Lung (tissue), 12 donors: ENCODE results near the gene COX7A2L. TPM values are rescaled to one million over a fixed set of nuclear protein-coding genes. Genes with fewer than 3 reads are reported as not detected.

Source experiments
- ATAC-seq: fragments of 200-7000 bp; cut with Tn5 transposase; one replicate; pipeline ENCODE4 v1.9.1; 2020; ENCODE audit warnings: moderate number of reproducible peaks; ENCODE audit not compliant: insufficient read depth, low FRiP score
- DNase-seq, 3 donors: peaks; one replicate each; pipeline ENCODE4 v3.0.0-alpha.2; 2013 to 2017
- H3K27ac ChIP-seq, 2 donors: one replicate each; pipeline ENCODE4 v1.5.1; 2013; ENCODE audit warnings: mild to moderate bottlenecking in 2 of 2, moderate library complexity in 2 of 2, control low read depth in 1 of 2, inconsistent platforms in 1 of 2, low read depth in 1 of 2, low read length in 1 of 2
- H3K27me3 ChIP-seq, 3 donors: one replicate each; pipeline ENCODE4 v1.5.1; 2013; ENCODE audit warnings: low read length in 2 of 3; ENCODE audit not compliant: control insufficient read depth in 3 of 3, insufficient read depth in 3 of 3
- H3K36me3 ChIP-seq, 4 donors: one replicate each; pipeline ENCODE4 v1.5.1; 2013; ENCODE audit warnings: low read length in 4 of 4, mild to moderate bottlenecking in 1 of 4, moderate library complexity in 1 of 4; ENCODE audit not compliant: control insufficient read depth in 4 of 4, insufficient read depth in 4 of 4
- H3K4me1 ChIP-seq, 5 donors: one replicate each; pipeline ENCODE4 v1.5.1; 2013; ENCODE audit warnings: low read length in 5 of 5, mild to moderate bottlenecking in 2 of 5, moderate library complexity in 1 of 5; ENCODE audit not compliant: control insufficient read depth in 5 of 5, insufficient read depth in 5 of 5
- H3K4me3 ChIP-seq: one replicate; pipeline ENCODE4 v1.5.1; 2013; ENCODE audit warnings: mild to moderate bottlenecking, control low read depth, moderate library complexity
- H3K9ac ChIP-seq, 2 donors: one replicate each; pipeline ENCODE4 v1.5.1; 2013; ENCODE audit warnings: low read length in 2 of 2, control low read depth in 1 of 2; ENCODE audit not compliant: insufficient read depth in 1 of 2
- H3K9me3 ChIP-seq, 4 donors: one replicate each; pipeline ENCODE4 v1.5.1; 2013; ENCODE audit warnings: low read length in 3 of 4, mild to moderate bottlenecking in 1 of 4, moderate library complexity in 1 of 4; ENCODE audit not compliant: control insufficient read depth in 4 of 4, insufficient read depth in 3 of 4
- WGBS, 2 donors: extraction: QIAGEN DNeasy Blood & Tissue Kit; methylation state at CpG; one replicate each; pipeline ENCODE4 v1.1.7; 2013; 5-methylcytosine and 5-hydroxymethylcytosine counted together
- polyA plus RNA-seq, 2 donors: library from polyadenylated mRNA; stranded (reverse); fragments of 200-250 nt; gene quantifications; one replicate each; pipeline ENCODE4 v1.2.1, GENCODE V29; 2013
- total RNA-seq, 2 donors: library from RNA; depleted of rRNA in 1 of 2; stranded (reverse); fragments of >200 nt in 1 of 2; gene quantifications; one replicate each; pipeline ENCODE4 v1.2.1, GENCODE V29; 2014 to 2021
- TF ChIP-seq, protein P1 (sequence below): IDR thresholded peaks from 2 replicates; pipeline ENCODE4 v1.5.1; 2012; ENCODE audit warnings: mild to moderate bottlenecking; ENCODE audit errors: control extremely low read depth, extremely low read depth
- donor health status: control.
- donor health status: control.
- donor health status: Bipolar disorder and iron deficiency.
- donor health status: healthy.
- donor health status: DM: yes; HTN: yes; CAD: no.

Gene COX7A2L
- total and polyA plus RNA-seq, 4 donors = 80.4 to 113 (median 103) TPM

DNA sequence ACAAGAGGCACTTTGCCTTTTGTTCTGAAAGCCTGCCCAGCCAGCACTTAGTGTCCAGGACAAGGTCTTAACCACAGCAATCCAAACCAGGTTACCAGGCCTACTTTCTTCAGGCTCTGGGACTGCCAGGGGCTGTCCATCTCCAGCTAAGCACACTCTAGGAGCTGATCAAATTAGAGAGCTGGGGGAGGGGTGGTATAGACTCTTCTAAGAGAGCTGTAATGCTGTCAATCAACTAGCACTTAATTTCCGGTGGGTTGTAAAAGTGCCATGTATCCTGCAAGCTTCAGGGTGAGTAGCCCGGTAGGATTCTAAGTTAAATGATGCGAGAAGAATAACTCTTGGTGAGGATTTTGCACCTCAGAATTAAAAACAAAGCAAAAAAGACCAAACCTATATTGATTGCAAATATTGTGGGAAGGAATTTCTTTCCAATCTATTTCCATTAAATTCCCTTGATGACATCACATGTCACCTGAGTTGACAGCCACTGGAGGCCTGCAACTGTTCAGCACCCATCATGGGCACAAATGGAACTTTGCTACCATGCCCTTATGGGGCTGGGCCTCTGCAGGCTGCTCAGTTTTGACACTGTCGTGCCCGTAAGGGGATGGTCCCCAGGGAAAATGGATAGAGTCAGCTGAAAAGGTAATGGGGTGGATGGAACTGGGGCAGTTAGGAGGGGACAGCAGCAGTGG, 8.7 kb upstream of the COX7A2L start:
- Histone ChIP-seq H3K27me3 (no peaks in the 10 kb centered on the region), H3K4me1 (peaks cover 0 to 5% (median 0%) of the 10 kb centered on the region in 5 donors), H3K4me3 (no peak overlapping the region), H3K9me3 (no peaks in the 10 kb centered on the region), H3K36me3 (no peaks in the 10 kb centered on the region), H3K9ac (no peak overlapping the region), H3K27ac (peak overlapping the region in 1 of 2 donors; percentile 53)
- WGBS, 2 donors = 83 to 91% methylated on average over 5 of the region's 5 CpGs
- no peak for DNase-seq
- ATAC-seq = no peak
- TF ChIP-seq, protein P1, sequence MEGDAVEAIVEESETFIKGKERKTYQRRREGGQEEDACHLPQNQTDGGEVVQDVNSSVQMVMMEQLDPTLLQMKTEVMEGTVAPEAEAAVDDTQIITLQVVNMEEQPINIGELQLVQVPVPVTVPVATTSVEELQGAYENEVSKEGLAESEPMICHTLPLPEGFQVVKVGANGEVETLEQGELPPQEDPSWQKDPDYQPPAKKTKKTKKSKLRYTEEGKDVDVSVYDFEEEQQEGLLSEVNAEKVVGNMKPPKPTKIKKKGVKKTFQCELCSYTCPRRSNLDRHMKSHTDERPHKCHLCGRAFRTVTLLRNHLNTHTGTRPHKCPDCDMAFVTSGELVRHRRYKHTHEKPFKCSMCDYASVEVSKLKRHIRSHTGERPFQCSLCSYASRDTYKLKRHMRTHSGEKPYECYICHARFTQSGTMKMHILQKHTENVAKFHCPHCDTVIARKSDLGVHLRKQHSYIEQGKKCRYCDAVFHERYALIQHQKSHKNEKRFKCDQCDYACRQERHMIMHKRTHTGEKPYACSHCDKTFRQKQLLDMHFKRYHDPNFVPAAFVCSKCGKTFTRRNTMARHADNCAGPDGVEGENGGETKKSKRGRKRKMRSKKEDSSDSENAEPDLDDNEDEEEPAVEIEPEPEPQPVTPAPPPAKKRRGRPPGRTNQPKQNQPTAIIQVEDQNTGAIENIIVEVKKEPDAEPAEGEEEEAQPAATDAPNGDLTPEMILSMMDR = no peak

DNA sequence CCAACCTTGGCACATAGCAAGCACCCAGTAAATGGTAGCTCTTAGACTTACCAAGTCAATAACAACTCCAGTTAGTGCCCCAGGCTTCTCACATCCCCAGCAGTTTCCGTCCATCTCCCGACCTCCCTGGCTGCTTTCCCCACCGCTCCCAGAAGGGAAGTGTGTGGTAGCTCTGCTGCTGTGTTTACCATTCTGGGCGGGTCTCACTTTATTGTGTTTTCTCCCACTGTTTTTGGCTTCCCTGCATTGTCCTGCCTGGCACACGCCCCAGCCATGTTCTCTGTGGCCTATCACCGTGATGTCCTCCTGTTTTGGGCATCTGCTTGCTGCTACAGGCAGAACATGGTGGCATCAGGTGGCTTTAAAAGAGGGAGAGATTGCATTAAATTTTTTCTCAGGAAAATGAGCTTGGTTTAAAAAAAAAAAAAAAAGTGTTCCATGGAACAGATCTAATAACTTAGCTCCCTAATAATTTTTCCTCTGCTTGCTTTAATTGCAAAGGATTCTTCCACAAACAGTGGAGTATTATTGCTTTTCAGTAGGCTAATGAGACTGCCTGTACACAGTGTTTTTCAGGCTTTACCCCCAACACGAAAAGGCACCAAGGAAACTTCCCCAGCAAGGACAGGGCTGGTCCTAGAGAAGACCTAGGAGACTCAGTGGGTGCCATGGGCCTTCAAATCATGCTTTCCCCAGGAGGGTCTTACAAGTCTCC, 8.0 kb upstream of the COX7A2L start:
- H3K4me1 ChIP-seq = peaks cover 0 to 5% (median 0%) of the 10 kb centered on the region in 5 donors
- no peak overlapping the region for H3K4me3 ChIP-seq
- TF ChIP-seq, protein P1 = no peak
- H3K36me3 ChIP-seq = no peaks in the 10 kb centered on the region
- ATAC-seq (no peak), DNase-seq (peak in 1 of 3 donors; percentile 38)
- no peaks in the 10 kb centered on the region for H3K9me3 ChIP-seq
- 61 to 74% methylated on average over 7 of the region's 7 CpGs for WGBS, 2 donors
- no peaks in the 10 kb centered on the region for H3K27me3 ChIP-seq
- peak overlapping the region in 1 of 2 donors; percentile 53 for H3K27ac ChIP-seq
- no peak overlapping the region for H3K9ac ChIP-seq

DNA sequence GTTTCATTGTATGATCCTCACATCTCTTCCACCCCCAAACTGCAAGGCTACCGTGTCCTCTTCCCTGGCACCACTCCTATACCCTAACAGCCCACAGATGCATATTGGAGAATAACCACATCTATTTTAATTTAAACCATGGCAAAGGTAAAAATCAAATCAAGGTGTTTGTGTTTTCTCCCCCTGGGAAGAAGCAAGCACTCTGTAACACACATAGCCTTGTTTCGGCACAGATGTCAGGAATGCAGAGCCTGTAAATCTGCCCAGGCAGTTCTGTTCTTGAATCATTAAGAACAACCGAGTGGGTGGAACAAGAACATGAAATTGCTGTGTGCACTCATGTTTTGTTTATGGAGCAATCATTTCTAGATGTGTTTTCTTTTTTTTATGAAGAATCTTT, 6.8 kb upstream of the COX7A2L start:
- no peak overlapping the region for H3K27ac ChIP-seq
- no peak overlapping the region for H3K4me3 ChIP-seq
- H3K9ac ChIP-seq = no peak overlapping the region
- ATAC-seq (no peak), DNase-seq (no peak)
- 46 to 63% methylated on average over 3 of the region's 3 CpGs for WGBS, 2 donors
- H3K36me3 ChIP-seq = no peaks in the 10 kb centered on the region
- peaks cover 0 to 5% (median 0%) of the 10 kb centered on the region in 5 donors for H3K4me1 ChIP-seq
- TF ChIP-seq, protein P1 = no peak
- no peaks in the 10 kb centered on the region for H3K9me3 ChIP-seq
- H3K27me3 ChIP-seq = no peaks in the 10 kb centered on the region
